ENCODE results near the gene GPR137. TPM values are rescaled to one million over a fixed set of nuclear protein-coding genes. Genes with fewer than 3 reads are reported as not detected.
A peak's percentile ranks its signal among the peaks of the same experiment; 100 is the strongest.

Gene GPR137
- total and polyA plus RNA-seq, 10 of the 15 experiments (the other 5 are each of a cell fraction or from before 2014, with no cell fraction given), result 0.37 to 29.2 (median 13.8) TPM

DNA sequence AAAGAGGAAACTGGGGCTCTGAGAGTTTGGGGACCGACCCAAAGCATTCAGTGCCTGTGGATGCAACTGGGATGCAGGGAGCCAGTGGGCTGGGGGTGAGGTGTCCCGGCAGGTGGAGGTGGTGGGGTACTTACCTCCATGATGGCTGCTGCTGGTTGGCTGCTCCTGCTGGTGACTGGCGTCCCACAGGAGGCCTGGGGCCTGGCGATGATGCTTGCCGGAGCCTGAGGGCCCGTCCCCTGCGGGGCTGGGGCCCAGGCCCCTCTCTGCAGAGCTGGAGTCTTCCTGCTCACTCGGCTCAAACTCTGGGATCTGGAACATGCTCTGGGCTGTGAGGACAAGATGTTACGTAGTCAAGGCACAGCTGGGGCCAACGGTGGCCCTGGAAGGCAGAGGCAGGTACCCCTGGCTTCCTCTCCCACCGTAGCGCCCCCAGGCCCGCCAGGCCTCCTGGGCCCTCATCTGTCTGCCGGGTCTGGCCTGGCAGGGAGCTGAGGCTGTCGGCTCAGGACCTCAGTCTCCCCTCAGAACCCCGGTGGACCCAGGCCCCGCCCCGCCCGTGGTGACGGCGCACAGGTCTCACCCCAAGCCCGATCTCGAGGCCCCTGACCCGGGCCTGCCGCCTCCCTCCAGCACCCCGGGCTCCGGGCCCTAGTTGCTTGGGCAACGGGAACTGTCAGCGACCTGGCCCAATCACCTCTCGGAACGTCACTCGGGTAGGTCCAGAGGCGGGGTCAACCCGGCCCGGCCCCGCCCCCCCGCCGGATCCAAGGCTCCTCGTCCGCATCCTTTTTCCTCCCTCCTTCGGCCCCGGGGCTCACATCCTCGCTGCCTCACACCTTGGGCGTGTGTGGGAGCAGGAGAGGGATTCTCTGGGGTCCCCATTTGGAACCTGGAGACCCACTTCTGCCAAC, 1.3 kb upstream of the GPR137 start, which contains the start of gene BAD (continued):
- TF ChIP-seq, protein P1, sequence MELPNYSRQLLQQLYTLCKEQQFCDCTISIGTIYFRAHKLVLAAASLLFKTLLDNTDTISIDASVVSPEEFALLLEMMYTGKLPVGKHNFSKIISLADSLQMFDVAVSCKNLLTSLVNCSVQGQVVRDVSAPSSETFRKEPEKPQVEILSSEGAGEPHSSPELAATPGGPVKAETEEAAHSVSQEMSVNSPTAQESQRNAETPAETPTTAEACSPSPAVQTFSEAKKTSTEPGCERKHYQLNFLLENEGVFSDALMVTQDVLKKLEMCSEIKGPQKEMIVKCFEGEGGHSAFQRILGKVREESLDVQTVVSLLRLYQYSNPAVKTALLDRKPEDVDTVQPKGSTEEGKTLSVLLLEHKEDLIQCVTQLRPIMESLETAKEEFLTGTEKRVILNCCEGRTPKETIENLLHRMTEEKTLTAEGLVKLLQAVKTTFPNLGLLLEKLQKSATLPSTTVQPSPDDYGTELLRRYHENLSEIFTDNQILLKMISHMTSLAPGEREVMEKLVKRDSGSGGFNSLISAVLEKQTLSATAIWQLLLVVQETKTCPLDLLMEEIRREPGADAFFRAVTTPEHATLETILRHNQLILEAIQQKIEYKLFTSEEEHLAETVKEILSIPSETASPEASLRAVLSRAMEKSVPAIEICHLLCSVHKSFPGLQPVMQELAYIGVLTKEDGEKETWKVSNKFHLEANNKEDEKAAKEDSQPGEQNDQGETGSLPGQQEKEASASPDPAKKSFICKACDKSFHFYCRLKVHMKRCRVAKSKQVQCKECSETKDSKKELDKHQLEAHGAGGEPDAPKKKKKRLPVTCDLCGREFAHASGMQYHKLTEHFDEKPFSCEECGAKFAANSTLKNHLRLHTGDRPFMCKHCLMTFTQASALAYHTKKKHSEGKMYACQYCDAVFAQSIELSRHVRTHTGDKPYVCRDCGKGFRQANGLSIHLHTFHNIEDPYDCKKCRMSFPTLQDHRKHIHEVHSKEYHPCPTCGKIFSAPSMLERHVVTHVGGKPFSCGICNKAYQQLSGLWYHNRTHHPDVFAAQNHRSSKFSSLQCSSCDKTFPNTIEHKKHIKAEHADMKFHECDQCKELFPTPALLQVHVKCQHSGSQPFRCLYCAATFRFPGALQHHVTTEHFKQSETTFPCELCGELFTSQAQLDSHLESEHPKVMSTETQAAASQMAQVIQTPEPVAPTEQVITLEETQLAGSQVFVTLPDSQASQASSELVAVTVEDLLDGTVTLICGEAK (IDR thresholded peaks at IDR 0.05; ENCODE audit: borderline replicate concordance), result peak; percentile 66; the same call in 1 of the 2 replicates
- TF ChIP-seq RB1 (IDR thresholded peaks at IDR 0.05; ENCODE audit: borderline replicate concordance) (no peak), FOXK2 (IDR thresholded peaks at IDR 0.05) (no peak), KDM1A (IDR thresholded peaks at IDR 0.05; ENCODE audit: borderline replicate concordance) (no peak), TCF7 (IDR thresholded peaks at IDR 0.05; ENCODE audit: borderline replicate concordance) (no peak), STAT1 (conservative IDR thresholded peaks at IDR 0.05) (no peak), ASH2L (IDR thresholded peaks at IDR 0.05; ENCODE audit: borderline replicate concordance, low read depth) (no peak), FOXM1 (IDR thresholded peaks at IDR 0.05; ENCODE audit: low read depth, low read length) (no peak), RFX5 (IDR thresholded peaks at IDR 0.05; ENCODE audit: low read depth, low read length) (no peak), CREM (IDR thresholded peaks at IDR 0.05; ENCODE audit: low read depth) (peak; percentile 85), RELA (IDR thresholded peaks at IDR 0.05; ENCODE audit: borderline replicate concordance, partially characterized antibody) (no peak), NBN (IDR thresholded peaks at IDR 0.05) (peak; percentile 64; the same call in 1 of the 2 replicates), CBFB (IDR thresholded peaks at IDR 0.05; ENCODE audit: low read depth) (no peak), SMC3 (IDR thresholded peaks at IDR 0.05; ENCODE audit: borderline replicate concordance, low read length) (no peak), RBBP5 (conservative IDR thresholded peaks at IDR 0.05) (no peak), KLF5 (IDR thresholded peaks at IDR 0.05; ENCODE audit: partially characterized antibody) (no peak), SPI1 (IDR thresholded peaks at IDR 0.05; ENCODE audit: borderline replicate concordance, insufficient read depth, low read depth, low read length) (no peak), ATF7 (IDR thresholded peaks at IDR 0.05; ENCODE audit: low read depth) (0 out of 2 replicates have a peak, but pooled peaks have one; percentile 33)
- TF ChIP-seq, protein P2, sequence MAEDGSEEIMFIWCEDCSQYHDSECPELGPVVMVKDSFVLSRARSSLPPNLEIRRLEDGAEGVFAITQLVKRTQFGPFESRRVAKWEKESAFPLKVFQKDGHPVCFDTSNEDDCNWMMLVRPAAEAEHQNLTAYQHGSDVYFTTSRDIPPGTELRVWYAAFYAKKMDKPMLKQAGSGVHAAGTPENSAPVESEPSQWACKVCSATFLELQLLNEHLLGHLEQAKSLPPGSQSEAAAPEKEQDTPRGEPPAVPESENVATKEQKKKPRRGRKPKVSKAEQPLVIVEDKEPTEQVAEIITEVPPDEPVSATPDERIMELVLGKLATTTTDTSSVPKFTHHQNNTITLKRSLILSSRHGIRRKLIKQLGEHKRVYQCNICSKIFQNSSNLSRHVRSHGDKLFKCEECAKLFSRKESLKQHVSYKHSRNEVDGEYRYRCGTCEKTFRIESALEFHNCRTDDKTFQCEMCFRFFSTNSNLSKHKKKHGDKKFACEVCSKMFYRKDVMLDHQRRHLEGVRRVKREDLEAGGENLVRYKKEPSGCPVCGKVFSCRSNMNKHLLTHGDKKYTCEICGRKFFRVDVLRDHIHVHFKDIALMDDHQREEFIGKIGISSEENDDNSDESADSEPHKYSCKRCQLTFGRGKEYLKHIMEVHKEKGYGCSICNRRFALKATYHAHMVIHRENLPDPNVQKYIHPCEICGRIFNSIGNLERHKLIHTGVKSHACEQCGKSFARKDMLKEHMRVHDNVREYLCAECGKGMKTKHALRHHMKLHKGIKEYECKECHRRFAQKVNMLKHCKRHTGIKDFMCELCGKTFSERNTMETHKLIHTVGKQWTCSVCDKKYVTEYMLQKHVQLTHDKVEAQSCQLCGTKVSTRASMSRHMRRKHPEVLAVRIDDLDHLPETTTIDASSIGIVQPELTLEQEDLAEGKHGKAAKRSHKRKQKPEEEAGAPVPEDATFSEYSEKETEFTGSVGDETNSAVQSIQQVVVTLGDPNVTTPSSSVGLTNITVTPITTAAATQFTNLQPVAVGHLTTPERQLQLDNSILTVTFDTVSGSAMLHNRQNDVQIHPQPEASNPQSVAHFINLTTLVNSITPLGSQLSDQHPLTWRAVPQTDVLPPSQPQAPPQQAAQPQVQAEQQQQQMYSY (CRISPR knock-in tag; IDR thresholded peaks at IDR 0.05), result no peak
- TF ChIP-seq, protein P3, sequence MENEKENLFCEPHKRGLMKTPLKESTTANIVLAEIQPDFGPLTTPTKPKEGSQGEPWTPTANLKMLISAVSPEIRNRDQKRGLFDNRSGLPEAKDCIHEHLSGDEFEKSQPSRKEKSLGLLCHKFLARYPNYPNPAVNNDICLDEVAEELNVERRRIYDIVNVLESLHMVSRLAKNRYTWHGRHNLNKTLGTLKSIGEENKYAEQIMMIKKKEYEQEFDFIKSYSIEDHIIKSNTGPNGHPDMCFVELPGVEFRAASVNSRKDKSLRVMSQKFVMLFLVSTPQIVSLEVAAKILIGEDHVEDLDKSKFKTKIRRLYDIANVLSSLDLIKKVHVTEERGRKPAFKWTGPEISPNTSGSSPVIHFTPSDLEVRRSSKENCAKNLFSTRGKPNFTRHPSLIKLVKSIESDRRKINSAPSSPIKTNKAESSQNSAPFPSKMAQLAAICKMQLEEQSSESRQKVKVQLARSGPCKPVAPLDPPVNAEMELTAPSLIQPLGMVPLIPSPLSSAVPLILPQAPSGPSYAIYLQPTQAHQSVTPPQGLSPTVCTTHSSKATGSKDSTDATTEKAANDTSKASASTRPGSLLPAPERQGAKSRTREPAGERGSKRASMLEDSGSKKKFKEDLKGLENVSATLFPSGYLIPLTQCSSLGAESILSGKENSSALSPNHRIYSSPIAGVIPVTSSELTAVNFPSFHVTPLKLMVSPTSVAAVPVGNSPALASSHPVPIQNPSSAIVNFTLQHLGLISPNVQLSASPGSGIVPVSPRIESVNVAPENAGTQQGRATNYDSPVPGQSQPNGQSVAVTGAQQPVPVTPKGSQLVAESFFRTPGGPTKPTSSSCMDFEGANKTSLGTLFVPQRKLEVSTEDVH (IDR thresholded peaks at IDR 0.05; ENCODE audit: low read depth, partially characterized antibody), result no peak
